SK-N-MC (cell line): ENCODE results near the gene DCHS1.
"Not testable (repeated sequence)": the region's sequence is repeated elsewhere in the genome, so short reads cannot be mapped to it uniquely, and the experiment has no call there.

Source experiments
- DNase-seq: peaks from one replicate; pipeline ENCODE4 v3.0.0-alpha.2; 2011; ENCODE audit warnings: low read depth, low spot score
- H3K27ac ChIP-seq: fragments of 200-600 bp; sonication (generic); 2 replicates; pipeline ENCODE4 v1.5.1; 2016; ENCODE audit warnings: mixed run types
- H3K36me3 ChIP-seq: fragments of 200-600 bp; sonication (generic); 2 replicates; pipeline ENCODE4 v1.6.1; 2017; ENCODE audit warnings: antibody characterized with exemption, low read length, mixed read lengths; ENCODE audit not compliant: insufficient read depth
- H3K4me3 ChIP-seq: fragments of 200-600 bp; sonication (generic); 2 replicates; pipeline ENCODE4 v1.5.1; 2016
- H3K9ac ChIP-seq: fragments of 200-600 bp; sonication (generic); 2 replicates; pipeline ENCODE4 v1.8.0; 2017; ENCODE audit warnings: mixed run types, mixed read lengths; ENCODE audit not compliant: insufficient read length
- H3K9me3 ChIP-seq: fragments of 200-600 bp; sonication (generic); 2 replicates; pipeline ENCODE4 v1.6.1; 2017; ENCODE audit warnings: low read depth, mild to moderate bottlenecking, antibody characterized with exemption, low read length, moderate library complexity, mixed read lengths
- EZH2 ChIP-seq: fragments of 200-600 bp; sonication (generic); IDR thresholded peaks from one replicate; pipeline ENCODE4 v1.6.1; 2017; ENCODE audit warnings: antibody characterized with exemption
- FOXP2 ChIP-seq: optimal IDR thresholded peaks from 2 replicates; pipeline ENCODE3; 2011; ENCODE audit warnings: mild to moderate bottlenecking, moderate library complexity; ENCODE audit not compliant: insufficient read depth; ENCODE audit errors: extremely low read length, control extremely low read depth
- POLR2AphosphoS5 ChIP-seq: IDR thresholded peaks from 2 replicates; pipeline ENCODE4 v1.6.1; 2012; ENCODE audit warnings: mild to moderate bottlenecking, low read depth, low read length, borderline replicate concordance

Gene DCHS1, protein sequence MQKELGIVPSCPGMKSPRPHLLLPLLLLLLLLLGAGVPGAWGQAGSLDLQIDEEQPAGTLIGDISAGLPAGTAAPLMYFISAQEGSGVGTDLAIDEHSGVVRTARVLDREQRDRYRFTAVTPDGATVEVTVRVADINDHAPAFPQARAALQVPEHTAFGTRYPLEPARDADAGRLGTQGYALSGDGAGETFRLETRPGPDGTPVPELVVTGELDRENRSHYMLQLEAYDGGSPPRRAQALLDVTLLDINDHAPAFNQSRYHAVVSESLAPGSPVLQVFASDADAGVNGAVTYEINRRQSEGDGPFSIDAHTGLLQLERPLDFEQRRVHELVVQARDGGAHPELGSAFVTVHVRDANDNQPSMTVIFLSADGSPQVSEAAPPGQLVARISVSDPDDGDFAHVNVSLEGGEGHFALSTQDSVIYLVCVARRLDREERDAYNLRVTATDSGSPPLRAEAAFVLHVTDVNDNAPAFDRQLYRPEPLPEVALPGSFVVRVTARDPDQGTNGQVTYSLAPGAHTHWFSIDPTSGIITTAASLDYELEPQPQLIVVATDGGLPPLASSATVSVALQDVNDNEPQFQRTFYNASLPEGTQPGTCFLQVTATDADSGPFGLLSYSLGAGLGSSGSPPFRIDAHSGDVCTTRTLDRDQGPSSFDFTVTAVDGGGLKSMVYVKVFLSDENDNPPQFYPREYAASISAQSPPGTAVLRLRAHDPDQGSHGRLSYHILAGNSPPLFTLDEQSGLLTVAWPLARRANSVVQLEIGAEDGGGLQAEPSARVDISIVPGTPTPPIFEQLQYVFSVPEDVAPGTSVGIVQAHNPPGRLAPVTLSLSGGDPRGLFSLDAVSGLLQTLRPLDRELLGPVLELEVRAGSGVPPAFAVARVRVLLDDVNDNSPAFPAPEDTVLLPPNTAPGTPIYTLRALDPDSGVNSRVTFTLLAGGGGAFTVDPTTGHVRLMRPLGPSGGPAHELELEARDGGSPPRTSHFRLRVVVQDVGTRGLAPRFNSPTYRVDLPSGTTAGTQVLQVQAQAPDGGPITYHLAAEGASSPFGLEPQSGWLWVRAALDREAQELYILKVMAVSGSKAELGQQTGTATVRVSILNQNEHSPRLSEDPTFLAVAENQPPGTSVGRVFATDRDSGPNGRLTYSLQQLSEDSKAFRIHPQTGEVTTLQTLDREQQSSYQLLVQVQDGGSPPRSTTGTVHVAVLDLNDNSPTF (N-terminal part only)

GRCh38 chr11:6655790-6656583, at the start of gene DCHS1:
Gene DCHS1, minus strand, starts transcription at chr11:6655809. Its CDS starts 14,196 bp downstream, at chr11:6641613.
- TF ChIP-seq POLR2AphosphoS5, result 0 out of 2 replicates have a peak, but pooled peaks have one; percentile 31
- TF ChIP-seq FOXP2, result no peak
- Histone ChIP-seq H3K27ac (peak within 1 kb of the TSS; percentile 60; the same call in 1 of the 2 replicates), H3K9me3 (no peaks in the 10 kb centered on the region), H3K4me3 (peak within 1 kb of the TSS; percentile 93), H3K36me3 (0 out of 2 replicates have a peak, but pooled peaks cover 3% of the 10 kb centered on the region), H3K9ac (peak within 1 kb of the TSS; percentile 81)
- no peak for DNase-seq

DNA sequence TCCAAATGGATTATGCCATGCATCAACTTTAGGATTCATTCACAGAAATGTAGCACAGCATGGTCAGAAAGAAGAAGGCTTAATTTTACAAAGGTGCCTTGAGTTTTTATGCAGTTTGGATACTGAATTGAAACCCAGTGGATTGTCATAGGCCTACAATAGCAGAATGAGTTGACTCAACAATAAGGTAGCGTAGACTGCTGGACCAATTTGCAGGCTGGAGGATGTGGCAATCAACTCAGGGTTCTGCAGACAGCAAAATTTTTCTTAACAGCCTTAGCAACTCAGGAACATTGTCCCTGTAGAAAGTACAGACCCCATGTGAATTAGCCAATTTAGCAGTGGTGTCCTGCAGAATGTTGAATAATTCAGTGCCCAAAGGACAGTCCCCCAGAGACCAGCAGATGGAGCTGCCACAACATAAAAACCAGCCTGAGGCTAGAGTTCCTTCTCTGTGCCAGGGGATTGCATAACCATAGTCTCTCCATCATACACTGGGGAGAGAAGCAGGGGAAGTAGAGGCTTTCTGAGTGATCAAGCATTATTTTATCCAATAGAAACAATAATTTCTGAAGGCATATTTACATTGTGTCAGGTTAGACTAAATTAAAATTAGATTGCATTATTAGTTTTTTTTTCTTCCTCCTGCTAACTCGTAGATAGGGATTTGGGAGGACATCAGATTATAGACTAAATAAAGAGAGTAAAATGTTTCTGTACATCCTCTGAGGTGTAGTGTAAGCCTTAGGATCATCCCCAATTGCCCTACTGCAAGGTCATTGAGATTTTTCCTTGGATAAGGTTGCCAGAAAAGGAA, 47.8 kb upstream of the DCHS1 start:
- TF ChIP-seq FOXP2 (no peak), POLR2AphosphoS5 (peak; percentile 44; the same call in 1 of the 2 replicates)

GRCh38 chr11:6701955-6702354, 46.3 kb upstream of the DCHS1 start:
- DNase-seq, H3K4me3 ChIP-seq, H3K36me3 ChIP-seq, H3K9ac ChIP-seq, H3K9me3 ChIP-seq: not testable (repeated sequence)
- peak overlapping the region; percentile 90 for H3K27ac ChIP-seq

More for the DNA sequence above, 47.8 kb upstream of the DCHS1 start:
- peak overlapping the region; percentile 90 for H3K27ac ChIP-seq
- DNase-seq, result peak; percentile 88
- H3K9ac ChIP-seq, result peak overlapping the region; percentile 21
- no peaks in the 10 kb centered on the region for H3K9me3 ChIP-seq
- H3K36me3 ChIP-seq, result no peaks in the 10 kb centered on the region
- peak overlapping the region; percentile 1; the same call in 1 of the 2 replicates for H3K4me3 ChIP-seq

DNA sequence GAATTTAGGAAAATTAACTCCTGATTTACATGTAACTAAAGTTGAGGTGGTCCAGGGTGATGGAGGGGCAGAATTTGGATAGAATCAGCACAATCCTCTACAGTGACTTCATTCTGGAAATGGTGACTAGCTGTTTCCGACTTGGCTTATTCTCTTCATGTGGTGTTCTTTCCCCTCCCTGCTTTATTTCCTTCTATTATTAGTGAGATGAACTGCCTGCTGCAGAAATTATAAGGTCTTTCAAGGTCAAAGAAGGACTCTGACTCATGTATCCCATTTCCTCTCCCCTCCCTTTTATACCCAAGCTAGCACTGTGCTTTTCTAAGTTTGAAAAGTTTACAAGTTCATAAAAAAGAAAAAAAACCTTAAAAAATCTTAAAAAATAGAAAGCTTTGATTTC, 39.8 kb upstream of the DCHS1 start:
- H3K9ac ChIP-seq, result peak overlapping the region; percentile 4
- DNase-seq, result no peak
- no peak overlapping the region for H3K4me3 ChIP-seq
- no peaks in the 10 kb centered on the region for H3K36me3 ChIP-seq
- H3K9me3 ChIP-seq, result no peaks in the 10 kb centered on the region
- peak overlapping the region; percentile 82 for H3K27ac ChIP-seq
- TF ChIP-seq FOXP2, result no peak
- no peak for TF ChIP-seq EZH2

GRCh38 chr11:6694229-6694535, 38.6 kb upstream of the DCHS1 start:
- Histone ChIP-seq H3K9ac (no peak overlapping the region), H3K27ac (peak overlapping the region; percentile 82; the same call in 1 of the 2 replicates), H3K36me3 (no peaks in the 10 kb centered on the region), H3K4me3 (no peak overlapping the region), H3K9me3 (peaks cover 1% of the 10 kb centered on the region; the same call in 1 of the 2 replicates)
- TF ChIP-seq POLR2AphosphoS5, result no peak
- no peak for TF ChIP-seq FOXP2
- TF ChIP-seq EZH2, result no peak
- no peak for DNase-seq

- Histone ChIP-seq H3K36me3 (no peaks in the 10 kb centered on the region), H3K27ac (peak overlapping the region; percentile 85), H3K9ac (no peak overlapping the region), H3K9me3 (peaks cover 4% of the 10 kb centered on the region; the same call in 1 of the 2 replicates), H3K4me3 (peak overlapping the region; percentile 30; the same call in 1 of the 2 replicates)
- DNase-seq, result peak; percentile 66
- TF ChIP-seq FOXP2 (no peak), POLR2AphosphoS5 (no peak), EZH2 (no peak)
Observed at GRCh38 chr11:6693342-6694228, 38.0 kb upstream of the DCHS1 start.
